GM10266 (cell line): ENCODE measurements around the gene ZFYVE9.

Source experiments
- DNase-seq: peaks from one replicate; pipeline ENCODE4 v3.0.0; 2012; ENCODE audit errors: extremely low spot score
- CTCF ChIP-seq: IDR thresholded peaks from 2 replicates; pipeline ENCODE4 v1.5.1; 2012; ENCODE audit warnings: mild to moderate bottlenecking, low read depth; ENCODE audit not compliant: control insufficient read depth, insufficient read depth; ENCODE audit errors: missing control alignments

Gene ZFYVE9

GRCh38 chr1:52281518-52281917 lies 139.6 kb downstream of the ZFYVE9 start:
- TF ChIP-seq CTCF: no peak

GRCh38 chr1:52288286-52288685 lies 146.4 kb downstream of the ZFYVE9 start:
- TF ChIP-seq CTCF: no peak
- no peak for DNase-seq

More at GRCh38 chr1:52281518-52281917, 139.6 kb downstream of the ZFYVE9 start:
- DNase-seq: no peak

- TF ChIP-seq CTCF: no peak
- DNase-seq: no peak
Measured at GRCh38 chr1:52294580-52294979, 152.7 kb downstream of the ZFYVE9 start.

GRCh38 chr1:52296345-52296744 lies 154.5 kb downstream of the ZFYVE9 start:
- DNase-seq: peak; percentile 64
- peak; percentile 60 for TF ChIP-seq CTCF

GRCh38 chr1:52305417-52306226 lies 163.7 kb downstream of the ZFYVE9 start:
- DNase-seq: no peak
- no peak for TF ChIP-seq CTCF

- TF ChIP-seq CTCF: no peak
- DNase-seq: no peak
Measured at GRCh38 chr1:52306227-52307006, 164.5 kb downstream of the ZFYVE9 start.

GRCh38 chr1:52321061-52321460 lies 179.2 kb downstream of the ZFYVE9 start:
- no peak for TF ChIP-seq CTCF
- no peak for DNase-seq
